ENCODE data around the gene NCOA6. TPM values are rescaled to one million over a fixed set of nuclear protein-coding genes. Genes with fewer than 3 reads are reported as not detected.

NCOA6 gene
- polyA plus RNA-seq, 1 donor from 2014 or later: 13.0 TPM

- Histone ChIP-seq H3K79me2 (replicated peaks; ENCODE audit: insufficient read depth, low read length) (peaks cover 23% of the 10 kb centered on the region), H3F3A (ENCODE audit: insufficient read depth, low read length, poor library complexity, severe bottlenecking) (no peaks in the 10 kb centered on the region), H3K4me3 (ENCODE audit: low read length) (no peak overlapping the region), H3K27ac (ENCODE audit: low read length) (no peak overlapping the region), H3K4me2 (ENCODE audit: low read length) (no peak overlapping the region), H3K9me2 (ENCODE audit: insufficient read depth, low read length) (no peaks in the 10 kb centered on the region), H2AFZ (ENCODE audit: low read depth, low read length) (no peak overlapping the region), H3K9ac (ENCODE audit: low read length) (no peak overlapping the region), H3K36me3 (ENCODE audit: insufficient read depth, low read length) (no peaks in the 10 kb centered on the region), H3K27me3 (ENCODE audit: insufficient read depth, low read depth, low read length) (no peaks in the 10 kb centered on the region), H4K20me1 (ENCODE audit: insufficient read depth) (no peaks in the 10 kb centered on the region), H3K9me3 (ENCODE audit: low read length) (no peaks in the 10 kb centered on the region)
- TF ChIP-seq TAF1 (IDR thresholded peaks at IDR 0.05; ENCODE audit: low read depth): no peak
- no peak for TF ChIP-seq MXI1 (conservative IDR thresholded peaks at IDR 0.05; ENCODE audit: poor library complexity, severe bottlenecking)
- TF ChIP-seq POLR2AphosphoS5 (IDR thresholded peaks at IDR 0.05): no peak
Measured at GRCh38 chr20:34673412-34673811, 152.0 kb downstream of the NCOA6 start.

- TF ChIP-seq RAD21 (conservative IDR thresholded peaks at IDR 0.05) (no peak), EZH2 (IDR thresholded peaks at IDR 0.05; ENCODE audit: borderline replicate concordance, insufficient read depth, low read length, poor library complexity, severe bottlenecking) (no peak), MXI1 (conservative IDR thresholded peaks at IDR 0.05; ENCODE audit: poor library complexity, severe bottlenecking) (no peak)
- H3K36me3 ChIP-seq (ENCODE audit: insufficient read depth, low read length): no peaks in the 10 kb centered on the region
- no peaks in the 10 kb centered on the region for H3K9me3 ChIP-seq (ENCODE audit: low read length)
- H3K9ac ChIP-seq (ENCODE audit: low read length): no peak overlapping the region
- H3K27me3 ChIP-seq (ENCODE audit: insufficient read depth, low read depth, low read length): no peaks in the 10 kb centered on the region
- no peaks in the 10 kb centered on the region for H4K20me1 ChIP-seq (ENCODE audit: insufficient read depth)
- no peaks in the 10 kb centered on the region for H3K9me2 ChIP-seq (ENCODE audit: insufficient read depth, low read length)
- peaks cover 11% of the 10 kb centered on the region for H3K79me2 ChIP-seq (replicated peaks; ENCODE audit: insufficient read depth, low read length)
- no peak overlapping the region for H2AFZ ChIP-seq (ENCODE audit: low read depth, low read length)
- no peak overlapping the region for H3K4me3 ChIP-seq (ENCODE audit: low read length)
- no peaks in the 10 kb centered on the region for H3F3A ChIP-seq (ENCODE audit: insufficient read depth, low read length, poor library complexity, severe bottlenecking)
- no peak overlapping the region for H3K4me2 ChIP-seq (ENCODE audit: low read length)
- H3K27ac ChIP-seq (ENCODE audit: low read length): no peak overlapping the region
Measured at GRCh38 chr20:34669094-34669493, 156.4 kb downstream of the NCOA6 start.

Small RNA genes within 50 kb of the gene (small RNA-seq; reads per million reads assigned to genes)
- gene AL118520.1: 0 reads per million in 3 experiments

Other genes starting within 250 kb of the NCOA6 start
- 35.8 and 43.0 TPM in 2 replicates for gene PIGU, start 148.6 kb downstream of the NCOA6 start, polyA plus RNA-seq
- gene TP53INP2, start 121.3 kb downstream of the NCOA6 start, polyA plus RNA-seq: 10.7 and 11.5 TPM in 2 replicates
- gene GGT7, start 47.2 kb upstream of the NCOA6 start, polyA plus RNA-seq: 42.9 and 45.4 TPM in 2 replicates
- 12.3 and 27.7 TPM in 2 replicates for gene ACSS2, start 51.0 kb upstream of the NCOA6 start, polyA plus RNA-seq
- 152 and 173 TPM in 2 replicates for gene GSS, start 130.2 kb upstream of the NCOA6 start, polyA plus RNA-seq
- gene MYH7B, start 130.2 kb upstream of the NCOA6 start, polyA plus RNA-seq: 0.18 TPM in 1 of 2 replicates, not detected in the other